ENCODE measurements around the gene RAB26. TPM values are rescaled to one million over a fixed set of nuclear protein-coding genes. Genes with fewer than 3 reads are reported as not detected.
A peak's percentile ranks its signal among the peaks of the same experiment; 100 is the strongest.

Gene RAB26
- total RNA-seq, 1 experiment from 2014 or later = 1.2 TPM

GRCh38 chr16:2135770-2136490 lies 12.5 kb upstream of the RAB26 start, which contains the start of gene PKD1:
PKD1 (minus strand) TSS chr16:2135898; CDS start chr16:2135689, 209 bp downstream.
- DNase-seq (ENCODE audit: extremely low read depth, low read depth) = peak; percentile 88

DNA sequence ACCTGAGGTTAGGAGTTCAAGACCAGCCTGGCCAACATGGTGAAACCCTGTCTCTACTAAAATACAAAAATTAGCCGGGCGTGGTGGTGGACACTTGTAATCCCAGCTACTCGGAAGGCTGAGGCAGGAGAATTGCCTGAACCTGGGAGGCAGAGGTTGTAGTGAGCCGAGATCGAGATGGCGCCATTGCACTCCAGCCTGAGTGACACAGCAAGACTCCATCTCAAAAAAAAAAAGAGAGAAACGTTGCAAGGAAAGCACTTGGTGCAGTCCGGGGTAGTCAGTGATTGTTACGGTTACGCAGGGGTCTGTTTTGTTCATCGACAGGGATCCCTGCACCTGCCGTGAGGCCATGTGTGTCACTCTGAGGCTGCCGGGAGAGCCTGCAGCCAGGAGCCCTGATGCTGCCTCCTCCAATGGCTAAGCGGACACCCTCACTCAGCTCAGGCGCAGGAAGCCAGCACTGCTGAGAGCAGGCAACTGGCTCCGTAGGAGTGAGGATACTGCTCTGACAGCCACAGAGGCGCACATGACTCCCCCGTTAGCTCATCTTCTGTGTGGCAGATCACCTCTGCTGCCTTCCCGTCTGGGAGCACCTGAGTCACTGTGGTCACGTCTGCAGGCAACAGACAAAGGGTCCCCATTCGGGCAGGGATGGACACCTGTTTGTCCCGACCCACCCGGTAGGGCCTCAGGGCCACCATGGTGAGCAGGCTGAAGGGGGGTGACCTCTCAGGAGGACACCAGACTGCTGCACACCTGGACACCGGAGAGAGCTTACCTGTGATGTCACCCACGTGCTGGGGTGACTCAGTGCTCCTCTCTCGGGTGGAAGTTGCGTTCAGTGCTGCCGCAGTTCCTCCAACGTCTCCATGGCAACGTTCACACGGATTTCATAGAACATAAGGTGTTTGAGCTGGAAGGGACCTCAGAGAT lies 5.2 kb upstream of the RAB26 start:
- DNase-seq (ENCODE audit: extremely low read depth, low read depth) = no peak

- no peak for DNase-seq (ENCODE audit: extremely low read depth, low read depth)
Observed at GRCh38 chr16:2143878-2144485, 4.4 kb upstream of the RAB26 start.

DNA sequence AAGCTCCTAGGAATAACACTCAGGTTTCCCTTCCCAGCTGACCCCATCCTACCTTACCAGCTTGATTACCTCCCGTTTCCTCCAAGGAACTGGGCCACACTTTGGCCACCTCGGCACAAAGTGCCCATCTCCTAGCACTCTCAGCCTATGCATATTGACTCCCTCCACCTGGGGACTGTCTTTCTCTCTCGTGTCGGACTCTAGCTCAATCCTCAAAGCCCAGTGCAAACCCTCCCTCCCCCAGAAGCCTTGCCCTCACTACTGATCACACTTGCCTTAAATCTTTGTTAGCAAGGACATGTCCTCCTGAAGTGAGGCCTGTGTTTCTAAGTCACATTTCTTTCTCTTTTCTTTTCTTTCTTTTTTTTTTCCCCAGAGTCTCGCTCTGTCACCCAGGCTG lies 2.6 kb upstream of the RAB26 start:
- no peak for DNase-seq (ENCODE audit: extremely low read depth, low read depth)

DNA sequence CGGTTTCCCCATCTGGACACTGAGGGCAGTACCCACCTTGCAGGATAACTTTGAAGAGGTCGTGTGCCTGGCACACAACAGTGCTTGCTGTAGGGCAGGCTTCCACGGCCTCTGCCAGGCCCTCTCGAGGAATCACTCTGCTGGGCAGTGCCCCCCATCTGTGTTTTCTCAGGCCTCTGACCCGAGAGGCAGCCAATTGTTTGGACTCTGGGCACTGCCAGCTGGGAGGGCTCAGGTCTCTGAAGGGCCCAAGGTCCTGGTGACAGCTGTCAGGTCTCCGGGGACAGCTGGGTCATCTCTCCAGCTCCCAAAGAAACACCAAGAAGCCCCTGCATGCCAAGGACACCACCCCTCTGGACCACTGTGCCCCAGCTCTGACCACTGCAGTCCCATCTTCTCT lies 1.0 kb upstream of the RAB26 start:
- DNase-seq (ENCODE audit: extremely low read depth, low read depth) = no peak

- DNase-seq (ENCODE audit: extremely low read depth, low read depth) = no peak
Observed at GRCh38 chr16:2148714-2149629, 547 bp downstream of the RAB26 start.

DNA sequence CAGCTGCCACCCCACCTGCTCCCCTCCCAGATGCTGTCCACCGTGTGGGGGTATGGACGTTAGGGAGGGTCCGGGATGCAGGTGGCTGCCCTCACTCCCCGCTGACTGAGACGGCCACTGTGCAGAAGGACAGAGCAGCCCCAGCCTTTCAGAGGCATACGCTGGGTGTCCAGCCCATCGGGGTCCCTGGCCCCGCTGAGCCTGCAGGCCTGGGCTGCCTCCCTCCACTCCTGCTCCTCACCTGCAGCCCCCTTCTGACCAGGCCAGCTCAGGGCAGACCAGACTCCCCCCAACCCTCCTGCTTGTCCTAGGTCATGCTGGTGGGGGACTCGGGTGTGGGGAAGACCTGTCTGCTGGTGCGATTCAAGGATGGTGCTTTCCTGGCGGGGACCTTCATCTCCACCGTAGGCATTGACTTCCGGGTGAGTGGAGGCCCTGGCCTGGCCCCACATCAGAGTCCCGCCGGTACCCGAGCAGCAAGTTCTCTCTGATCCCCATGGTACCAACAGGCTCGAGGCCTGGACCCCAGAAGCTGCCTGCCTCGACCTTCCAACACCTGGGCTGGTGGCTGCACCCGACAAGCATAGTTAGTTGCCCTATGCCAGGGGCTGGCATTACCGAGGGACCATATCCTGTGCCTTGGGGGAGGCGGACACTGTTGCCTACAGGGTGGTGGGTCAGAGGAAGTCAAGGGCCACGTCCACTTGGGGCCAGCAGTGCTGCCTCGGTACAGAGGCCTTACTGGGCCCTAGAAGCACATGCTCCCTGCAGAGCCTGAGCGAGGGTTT lies 1.4 kb downstream of the RAB26 start:
- DNase-seq (ENCODE audit: extremely low read depth, low read depth) = no peak

DNA sequence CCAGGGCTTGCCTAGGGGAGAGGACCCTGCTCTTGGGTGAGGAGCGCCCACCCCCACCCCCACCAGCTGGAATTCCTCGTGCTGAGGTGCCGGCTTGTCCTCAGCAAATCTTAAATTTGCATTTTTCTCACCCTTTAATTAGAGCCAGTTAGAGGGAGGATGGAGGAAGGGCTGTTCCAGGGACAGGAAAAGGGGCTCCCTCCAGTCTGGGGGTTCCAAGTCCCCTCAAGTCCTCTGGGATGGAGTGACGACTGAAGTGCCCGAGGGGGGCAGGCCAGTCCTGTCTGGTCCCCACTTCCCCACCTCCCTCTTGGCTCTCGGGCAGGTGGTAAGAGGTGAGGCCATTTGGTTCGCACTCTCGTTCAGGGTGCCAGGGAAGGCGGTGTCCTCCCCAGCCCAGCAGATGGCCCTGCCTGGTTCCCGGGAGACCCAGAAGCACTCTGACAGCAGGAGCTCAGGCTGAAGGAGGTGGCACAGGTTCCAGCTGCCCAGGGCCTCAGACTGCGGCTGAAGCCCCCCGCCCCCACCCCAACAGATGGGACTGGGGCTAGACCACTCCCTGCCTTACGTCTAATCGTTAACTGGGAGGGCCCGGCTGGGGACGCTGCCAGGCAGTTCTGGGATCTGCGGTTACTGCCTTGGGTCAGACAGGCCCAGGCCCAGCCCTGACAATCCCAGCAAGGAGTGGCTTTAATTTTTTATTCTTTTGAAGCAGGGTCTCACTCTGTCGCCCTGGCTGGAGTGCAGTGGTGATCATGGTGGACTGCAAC lies 2.2 kb downstream of the RAB26 start:
- DNase-seq (ENCODE audit: extremely low read depth, low read depth) = no peak

GRCh38 chr16:2151188-2152091 lies 3.0 kb downstream of the RAB26 start:
- DNase-seq (ENCODE audit: extremely low read depth, low read depth) = no peak

GRCh38 chr16:2152695-2153506 lies 4.5 kb downstream of the RAB26 start:
- no peak for DNase-seq (ENCODE audit: extremely low read depth, low read depth)

- DNase-seq (ENCODE audit: extremely low read depth, low read depth) = no peak
Observed at GRCh38 chr16:2154533-2155090, 6.2 kb downstream of the RAB26 start.

DNA sequence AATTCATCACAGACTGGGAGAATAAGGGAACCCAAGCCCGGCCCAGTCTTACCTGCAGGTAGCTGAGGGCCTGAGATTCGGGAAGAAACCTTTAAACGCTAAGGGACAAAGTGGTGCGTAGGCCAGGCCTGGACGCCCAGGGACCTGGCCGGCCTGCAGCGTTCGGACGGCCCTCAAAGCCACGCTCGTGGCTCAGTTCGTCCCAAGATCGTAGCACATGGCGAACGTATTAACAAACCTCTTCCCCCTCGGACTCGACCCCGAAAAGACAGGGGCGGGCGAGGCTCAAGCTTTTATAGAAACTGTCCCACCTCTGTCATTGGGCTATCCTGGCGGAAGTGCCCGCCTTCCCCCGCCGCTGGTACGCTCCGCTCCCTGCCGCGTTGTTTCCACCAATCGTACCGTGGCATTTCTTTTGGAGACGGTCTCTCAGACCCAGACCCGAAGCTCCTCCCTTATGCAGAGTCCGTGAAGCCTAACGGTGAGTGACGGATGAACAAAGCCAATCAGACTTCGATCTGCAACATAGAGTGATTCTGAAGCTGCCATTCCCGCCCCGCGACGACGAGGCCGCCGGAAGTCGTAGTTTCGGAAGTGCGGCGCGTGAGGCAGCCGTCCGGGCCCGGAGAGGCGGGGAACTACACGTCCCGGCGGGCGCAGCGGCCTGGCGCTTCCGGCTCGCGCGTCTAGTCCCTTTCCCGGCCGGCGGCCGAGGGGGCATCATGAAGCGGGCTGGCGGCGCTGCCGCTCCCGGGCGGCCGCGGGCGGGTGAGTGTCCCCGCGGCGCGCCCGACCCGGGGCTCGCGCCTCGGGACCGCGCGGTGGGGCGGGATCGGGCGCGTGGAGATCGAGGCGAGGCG lies 6.9 kb downstream of the RAB26 start, which contains the start of gene TRAF7:
Gene TRAF7, plus strand, starts transcription at position 692 of the 860 bp plus-strand sequence. CDS start 8,139 bp downstream, outside the sequence.
- DNase-seq (ENCODE audit: extremely low read depth, low read depth) = peak; percentile 100

GRCh38 chr16:2155977-2156848 lies 7.8 kb downstream of the RAB26 start:
- DNase-seq (ENCODE audit: extremely low read depth, low read depth) = no peak

DNA sequence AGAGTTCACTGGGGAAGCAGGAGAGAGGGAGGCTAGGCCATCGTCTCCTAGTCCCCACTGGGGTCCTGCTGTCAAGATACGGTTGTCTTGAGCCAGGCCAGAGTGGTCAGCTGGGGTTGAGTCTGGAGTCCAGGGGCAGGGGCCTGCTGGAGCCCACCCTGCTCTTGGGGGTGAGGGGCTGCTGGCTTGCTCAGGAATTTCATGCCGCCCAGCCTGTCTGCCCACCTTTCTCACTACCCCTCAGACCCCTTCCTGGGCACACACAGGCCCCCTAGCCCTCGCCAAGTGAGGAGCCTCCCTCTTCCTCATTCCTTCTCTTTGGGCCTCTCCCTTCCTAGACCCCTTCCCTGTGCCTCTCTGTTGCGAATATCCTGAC lies 8.4 kb downstream of the RAB26 start:
- no peak for DNase-seq (ENCODE audit: extremely low read depth, low read depth)

All from NCI-H460 (cell line).